H1 (cell line): ENCODE data around the gene DCTN5. TPM values are rescaled to one million over a fixed set of nuclear protein-coding genes. Genes with fewer than 3 reads are reported as not detected.

Experiments
- NANOG ChIP-seq: IDR thresholded peaks from 2 replicates; pipeline ENCODE4 v1.6.1; 2011; ENCODE audit warnings: low read length, low read depth, mild to moderate bottlenecking, inconsistent platforms; ENCODE audit not compliant: insufficient read depth, poor library complexity, severe bottlenecking
- TAF1 ChIP-seq: IDR thresholded peaks from 2 replicates; pipeline ENCODE4 v1.6.1; 2011; ENCODE audit warnings: mild to moderate bottlenecking, low read depth, low read length
- TAF7 ChIP-seq: optimal IDR thresholded peaks from 2 replicates; pipeline ENCODE3; 2011; ENCODE audit warnings: low read depth, mild to moderate bottlenecking, inconsistent platforms, low read length, moderate library complexity, borderline replicate concordance
- polyA plus RNA-seq, 7 experiments: library from polyadenylated mRNA; depleted of rRNA in 3 of 7; stranded (reverse) in 5 of 7; unstranded in 2 of 7; fragments of >200 nt in 5 of 7; fragments of 200-250 nt in 2 of 7; gene quantifications; 1 replicate in 5 of 7; 2 replicates in 1 of 7; 4 replicates in 1 of 7; pipeline versions ENCODE4 v1.2.1 to v1.2.3, GENCODE V29; 2011 to 2013; ENCODE audit warnings: missing spikeins in 2 of 7, mixed read lengths in 2 of 7
- total RNA-seq: library from RNA; stranded (reverse); fragmentation: NEBNext Ultra II Directional; extraction: Animal tissue kit (Norgen Biotek cat#: 25700); gene quantifications from 2 replicates; pipeline ENCODE4 v1.2.1, GENCODE V29; 2021
- TF ChIP-seq, protein P1 (sequence below): fragments of 300-600 bp; sonication (generic); IDR thresholded peaks from 2 replicates; pipeline ENCODE4 v1.7.1; 2012; ENCODE audit warnings: low read length, moderate library complexity, mild to moderate bottlenecking, inconsistent platforms; ENCODE audit not compliant: insufficient replicate concordance

DCTN5 gene
- total and polyA plus RNA-seq, 2 of the 8 experiments (the other 6 are each of a cell fraction or from before 2014, with no cell fraction given), result 36.0 to 74.0 TPM

DNA sequence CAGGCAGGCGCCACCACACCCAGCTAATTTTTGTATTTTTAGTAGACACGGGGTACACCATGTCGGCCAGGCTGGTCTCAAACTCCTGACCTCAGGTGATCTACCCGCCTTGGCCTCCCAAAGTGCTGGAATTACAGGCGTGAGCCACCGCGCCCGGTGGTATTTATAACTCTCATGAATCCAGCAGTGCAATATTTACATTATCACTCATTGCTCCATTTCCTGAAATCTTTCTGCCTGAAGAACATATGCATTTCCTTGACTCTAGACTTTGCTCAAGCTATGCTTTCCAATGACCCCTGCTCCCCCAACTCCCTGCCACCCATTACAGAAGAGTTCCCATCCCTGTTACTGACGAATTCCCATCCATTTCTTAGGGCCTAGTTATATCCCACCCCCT, 25.5 kb upstream of the DCTN5 start (continued):
- TF ChIP-seq, protein P1, sequence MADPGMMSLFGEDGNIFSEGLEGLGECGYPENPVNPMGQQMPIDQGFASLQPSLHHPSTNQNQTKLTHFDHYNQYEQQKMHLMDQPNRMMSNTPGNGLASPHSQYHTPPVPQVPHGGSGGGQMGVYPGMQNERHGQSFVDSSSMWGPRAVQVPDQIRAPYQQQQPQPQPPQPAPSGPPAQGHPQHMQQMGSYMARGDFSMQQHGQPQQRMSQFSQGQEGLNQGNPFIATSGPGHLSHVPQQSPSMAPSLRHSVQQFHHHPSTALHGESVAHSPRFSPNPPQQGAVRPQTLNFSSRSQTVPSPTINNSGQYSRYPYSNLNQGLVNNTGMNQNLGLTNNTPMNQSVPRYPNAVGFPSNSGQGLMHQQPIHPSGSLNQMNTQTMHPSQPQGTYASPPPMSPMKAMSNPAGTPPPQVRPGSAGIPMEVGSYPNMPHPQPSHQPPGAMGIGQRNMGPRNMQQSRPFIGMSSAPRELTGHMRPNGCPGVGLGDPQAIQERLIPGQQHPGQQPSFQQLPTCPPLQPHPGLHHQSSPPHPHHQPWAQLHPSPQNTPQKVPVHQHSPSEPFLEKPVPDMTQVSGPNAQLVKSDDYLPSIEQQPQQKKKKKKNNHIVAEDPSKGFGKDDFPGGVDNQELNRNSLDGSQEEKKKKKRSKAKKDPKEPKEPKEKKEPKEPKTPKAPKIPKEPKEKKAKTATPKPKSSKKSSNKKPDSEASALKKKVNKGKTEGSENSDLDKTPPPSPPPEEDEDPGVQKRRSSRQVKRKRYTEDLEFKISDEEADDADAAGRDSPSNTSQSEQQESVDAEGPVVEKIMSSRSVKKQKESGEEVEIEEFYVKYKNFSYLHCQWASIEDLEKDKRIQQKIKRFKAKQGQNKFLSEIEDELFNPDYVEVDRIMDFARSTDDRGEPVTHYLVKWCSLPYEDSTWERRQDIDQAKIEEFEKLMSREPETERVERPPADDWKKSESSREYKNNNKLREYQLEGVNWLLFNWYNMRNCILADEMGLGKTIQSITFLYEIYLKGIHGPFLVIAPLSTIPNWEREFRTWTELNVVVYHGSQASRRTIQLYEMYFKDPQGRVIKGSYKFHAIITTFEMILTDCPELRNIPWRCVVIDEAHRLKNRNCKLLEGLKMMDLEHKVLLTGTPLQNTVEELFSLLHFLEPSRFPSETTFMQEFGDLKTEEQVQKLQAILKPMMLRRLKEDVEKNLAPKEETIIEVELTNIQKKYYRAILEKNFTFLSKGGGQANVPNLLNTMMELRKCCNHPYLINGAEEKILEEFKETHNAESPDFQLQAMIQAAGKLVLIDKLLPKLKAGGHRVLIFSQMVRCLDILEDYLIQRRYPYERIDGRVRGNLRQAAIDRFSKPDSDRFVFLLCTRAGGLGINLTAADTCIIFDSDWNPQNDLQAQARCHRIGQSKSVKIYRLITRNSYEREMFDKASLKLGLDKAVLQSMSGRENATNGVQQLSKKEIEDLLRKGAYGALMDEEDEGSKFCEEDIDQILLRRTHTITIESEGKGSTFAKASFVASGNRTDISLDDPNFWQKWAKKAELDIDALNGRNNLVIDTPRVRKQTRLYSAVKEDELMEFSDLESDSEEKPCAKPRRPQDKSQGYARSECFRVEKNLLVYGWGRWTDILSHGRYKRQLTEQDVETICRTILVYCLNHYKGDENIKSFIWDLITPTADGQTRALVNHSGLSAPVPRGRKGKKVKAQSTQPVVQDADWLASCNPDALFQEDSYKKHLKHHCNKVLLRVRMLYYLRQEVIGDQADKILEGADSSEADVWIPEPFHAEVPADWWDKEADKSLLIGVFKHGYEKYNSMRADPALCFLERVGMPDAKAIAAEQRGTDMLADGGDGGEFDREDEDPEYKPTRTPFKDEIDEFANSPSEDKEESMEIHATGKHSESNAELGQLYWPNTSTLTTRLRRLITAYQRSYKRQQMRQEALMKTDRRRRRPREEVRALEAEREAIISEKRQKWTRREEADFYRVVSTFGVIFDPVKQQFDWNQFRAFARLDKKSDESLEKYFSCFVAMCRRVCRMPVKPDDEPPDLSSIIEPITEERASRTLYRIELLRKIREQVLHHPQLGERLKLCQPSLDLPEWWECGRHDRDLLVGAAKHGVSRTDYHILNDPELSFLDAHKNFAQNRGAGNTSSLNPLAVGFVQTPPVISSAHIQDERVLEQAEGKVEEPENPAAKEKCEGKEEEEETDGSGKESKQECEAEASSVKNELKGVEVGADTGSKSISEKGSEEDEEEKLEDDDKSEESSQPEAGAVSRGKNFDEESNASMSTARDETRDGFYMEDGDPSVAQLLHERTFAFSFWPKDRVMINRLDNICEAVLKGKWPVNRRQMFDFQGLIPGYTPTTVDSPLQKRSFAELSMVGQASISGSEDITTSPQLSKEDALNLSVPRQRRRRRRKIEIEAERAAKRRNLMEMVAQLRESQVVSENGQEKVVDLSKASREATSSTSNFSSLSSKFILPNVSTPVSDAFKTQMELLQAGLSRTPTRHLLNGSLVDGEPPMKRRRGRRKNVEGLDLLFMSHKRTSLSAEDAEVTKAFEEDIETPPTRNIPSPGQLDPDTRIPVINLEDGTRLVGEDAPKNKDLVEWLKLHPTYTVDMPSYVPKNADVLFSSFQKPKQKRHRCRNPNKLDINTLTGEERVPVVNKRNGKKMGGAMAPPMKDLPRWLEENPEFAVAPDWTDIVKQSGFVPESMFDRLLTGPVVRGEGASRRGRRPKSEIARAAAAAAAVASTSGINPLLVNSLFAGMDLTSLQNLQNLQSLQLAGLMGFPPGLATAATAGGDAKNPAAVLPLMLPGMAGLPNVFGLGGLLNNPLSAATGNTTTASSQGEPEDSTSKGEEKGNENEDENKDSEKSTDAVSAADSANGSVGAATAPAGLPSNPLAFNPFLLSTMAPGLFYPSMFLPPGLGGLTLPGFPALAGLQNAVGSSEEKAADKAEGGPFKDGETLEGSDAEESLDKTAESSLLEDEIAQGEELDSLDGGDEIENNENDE, result no peak
- TF ChIP-seq TAF7, result no peak
- no peak for TF ChIP-seq TAF1
- no peak for TF ChIP-seq NANOG
